Activated CD8-positive, alpha-beta memory T cell treated with anti-CD3 and anti-CD28 coated beads for 48 hours (primary cell): ENCODE measurements around the gene CBR4.
A peak's percentile ranks its signal among the peaks of the same experiment; 100 is the strongest.
"Not testable (repeated sequence)": the region's sequence is repeated elsewhere in the genome, so short reads cannot be mapped to it uniquely, and the experiment has no call there.

Experiments used
- DNase-seq, 3 experiments: peaks; one replicate each; pipeline ENCODE4 v3.0.0-alpha.2; 2020; ENCODE audit warnings: low read depth in 2 of 3, low spot score in 2 of 3

CBR4 gene

DNA sequence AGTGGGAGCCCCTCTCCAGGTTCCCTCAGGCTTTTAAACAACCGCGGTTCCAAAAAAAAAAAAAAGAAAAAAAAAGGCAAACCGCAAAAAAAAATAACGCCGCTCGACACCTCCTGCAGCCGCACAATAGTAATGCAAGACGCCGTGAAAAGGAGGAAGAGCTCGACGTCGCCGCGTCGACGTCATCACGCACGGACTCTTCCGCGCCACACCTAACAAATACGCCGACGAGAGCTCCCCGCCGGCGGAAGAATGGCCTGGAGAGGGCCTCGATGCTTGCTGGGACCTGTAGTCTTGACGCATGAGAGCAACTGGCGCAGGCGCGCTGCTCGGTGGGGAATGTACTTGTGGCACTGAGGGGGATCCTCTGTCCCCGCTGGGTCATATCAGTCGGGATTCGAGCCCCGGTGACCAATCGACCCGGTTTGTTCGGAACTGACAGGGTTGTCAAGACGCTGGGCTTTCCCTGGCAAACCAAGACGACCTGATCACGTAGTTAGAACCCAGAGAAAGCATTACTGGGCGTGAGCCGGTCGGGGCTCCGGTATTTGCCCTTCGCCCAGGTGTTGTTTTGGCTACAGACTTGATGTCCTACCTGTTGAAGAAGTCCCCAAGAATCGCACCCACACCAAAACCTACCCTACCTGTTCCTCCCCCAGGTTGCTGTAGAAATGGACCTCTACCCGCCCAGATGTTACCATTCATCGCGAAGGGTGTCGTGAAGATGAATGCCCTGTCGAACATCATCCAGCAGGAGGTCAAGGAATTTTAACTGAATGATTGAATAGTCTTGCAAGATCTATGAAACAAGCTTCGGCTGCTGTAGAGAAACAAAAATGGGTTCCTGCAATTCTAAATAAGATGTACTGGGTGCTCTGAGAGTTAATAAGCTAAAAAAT is at the start of gene CBR4:
CBR4 (minus strand) TSS at position 131 of the 899 bp plus-strand sequence. CDS start 166 bp downstream, outside the sequence.
- DNase-seq: peak; percentile 67 to 85 (median 82)

DNA sequence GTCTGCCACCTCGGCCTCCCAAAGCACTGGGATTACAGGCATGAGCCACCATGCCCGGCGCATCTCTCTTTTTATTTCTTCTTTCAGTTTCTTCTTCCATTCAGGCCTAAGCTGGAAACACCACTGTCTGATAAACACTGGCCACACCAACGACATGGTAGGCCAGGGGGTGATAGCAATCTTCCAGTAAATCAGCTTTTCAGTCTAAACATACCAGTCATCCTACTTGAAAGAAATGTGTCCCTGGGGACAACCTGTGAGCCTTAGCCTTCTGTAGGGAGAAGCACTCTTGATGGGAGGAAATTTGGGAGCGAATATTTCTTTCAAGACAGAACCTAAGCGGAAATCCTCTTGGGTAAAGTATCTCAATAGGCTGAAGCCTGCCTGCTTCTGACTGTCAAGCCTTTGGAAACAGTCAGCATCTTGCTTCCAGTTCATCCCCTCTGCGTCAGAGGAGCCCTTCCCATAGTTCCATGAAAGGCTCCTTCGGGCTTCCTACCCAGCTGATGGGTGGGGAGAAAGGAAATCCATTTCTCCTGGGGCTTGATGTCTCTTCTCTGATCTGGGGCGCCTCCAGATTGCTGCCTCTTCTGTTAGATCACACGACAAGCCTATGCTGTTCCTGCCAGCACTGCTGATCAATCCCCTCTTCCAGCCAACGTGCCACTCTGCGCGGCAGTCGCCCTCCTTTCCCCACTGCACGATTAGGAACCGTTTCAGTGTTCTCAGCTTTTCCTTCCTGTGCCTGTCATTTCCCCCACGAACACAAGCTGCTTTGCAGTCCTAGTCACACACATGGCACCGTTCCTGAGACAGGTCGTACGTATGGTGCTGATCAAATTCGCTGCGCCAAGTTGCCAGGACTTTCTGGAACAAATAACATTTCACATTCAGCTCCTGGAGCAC is 49.5 kb upstream of the CBR4 start:
- no peak for DNase-seq

DNA sequence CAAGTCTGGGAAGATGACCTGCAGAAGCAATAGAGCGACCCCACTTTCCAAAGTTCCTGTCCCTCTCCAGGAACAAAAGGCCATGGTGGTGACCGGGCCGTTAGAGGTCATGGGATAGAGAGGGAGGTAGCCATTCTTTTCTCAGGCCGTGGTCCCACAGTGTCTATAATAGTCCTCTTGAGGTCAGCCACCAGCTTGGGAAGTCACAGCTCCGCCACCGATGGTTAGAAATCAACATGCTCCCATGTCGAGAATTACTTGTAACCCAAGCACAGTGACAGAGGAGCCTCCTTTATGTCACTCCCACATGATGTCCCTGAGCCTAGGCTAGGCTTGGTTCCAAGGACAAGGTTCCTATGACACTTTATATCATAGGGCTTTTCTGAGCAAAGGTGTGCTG is 48.3 kb upstream of the CBR4 start:
- no peak for DNase-seq

DNA sequence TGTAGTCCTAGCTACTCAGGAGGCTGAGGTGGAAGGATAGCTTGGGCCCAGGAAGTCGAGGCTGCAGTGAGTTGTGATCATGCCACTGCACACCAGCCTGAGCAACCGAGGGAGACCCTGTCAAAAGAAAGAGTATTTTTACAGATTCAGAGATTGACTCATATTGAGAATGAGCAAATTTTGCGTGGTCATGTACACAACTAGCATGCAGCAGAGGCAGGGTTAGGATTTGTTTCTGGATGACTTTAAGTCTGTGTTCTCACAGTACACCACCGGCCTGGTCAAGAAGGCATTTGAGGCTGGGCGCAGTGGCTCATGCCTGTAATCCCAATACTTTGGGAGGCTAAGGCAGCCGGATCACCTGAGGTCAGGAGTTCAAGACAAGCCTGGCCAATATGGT is 44.8 kb upstream of the CBR4 start:
- no peak for DNase-seq

DNA sequence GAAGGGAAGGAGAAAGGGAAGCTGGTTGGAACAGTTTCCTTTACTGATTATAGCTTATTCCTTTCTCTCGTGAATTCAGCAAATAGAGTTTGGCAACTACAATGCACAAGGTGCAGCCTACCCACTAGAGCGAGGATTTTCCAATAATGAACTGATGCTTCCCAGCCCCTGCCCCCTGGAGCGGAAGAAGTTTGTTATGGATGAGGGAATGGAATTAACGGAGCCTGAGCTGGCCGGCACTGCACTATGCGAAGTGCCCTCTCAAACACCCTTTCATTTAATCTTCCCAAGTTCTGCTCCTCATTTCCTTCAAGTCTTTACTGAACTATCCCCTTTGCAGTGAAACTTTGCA is 42.5 kb upstream of the CBR4 start:
- DNase-seq: no peak

DNA sequence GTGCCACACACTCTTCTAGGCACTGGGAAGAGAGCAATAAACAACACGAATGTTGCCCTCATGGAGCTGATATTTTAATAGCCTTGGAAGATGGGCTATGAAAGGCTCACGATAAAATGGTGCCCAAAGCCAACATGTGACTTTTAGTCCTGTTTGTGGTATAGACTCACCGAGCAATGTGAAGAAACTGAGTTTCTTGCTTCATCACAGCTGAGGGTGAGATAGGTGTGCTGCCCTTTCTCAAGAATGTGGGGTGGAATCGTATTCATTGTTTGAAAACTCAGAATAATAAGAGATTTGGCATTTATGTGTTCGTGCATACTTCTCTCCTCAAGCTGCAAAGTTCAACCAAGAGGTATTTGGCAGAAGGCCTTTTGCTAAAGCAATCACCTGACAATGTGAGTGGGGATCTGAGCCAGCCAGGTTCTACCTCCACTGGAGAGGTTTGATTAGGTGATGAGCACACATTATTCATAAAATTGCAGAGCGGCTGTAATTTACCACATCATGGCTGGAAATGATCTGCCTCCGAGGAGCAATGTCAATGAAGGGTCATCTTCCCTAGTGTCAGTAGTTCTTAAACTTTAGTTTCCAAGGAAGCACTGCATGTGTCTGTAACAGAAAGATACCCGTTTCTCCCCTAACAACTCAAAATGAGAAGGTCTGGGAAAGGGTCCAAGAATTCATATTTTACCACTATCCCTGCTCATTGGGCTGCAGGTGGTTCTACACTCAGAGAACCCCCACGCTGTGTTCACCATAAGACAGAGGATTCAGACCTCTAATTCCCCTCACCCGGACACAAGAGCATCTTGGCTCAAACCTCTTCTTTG is 41.9 kb upstream of the CBR4 start:
- no peak for DNase-seq

DNA sequence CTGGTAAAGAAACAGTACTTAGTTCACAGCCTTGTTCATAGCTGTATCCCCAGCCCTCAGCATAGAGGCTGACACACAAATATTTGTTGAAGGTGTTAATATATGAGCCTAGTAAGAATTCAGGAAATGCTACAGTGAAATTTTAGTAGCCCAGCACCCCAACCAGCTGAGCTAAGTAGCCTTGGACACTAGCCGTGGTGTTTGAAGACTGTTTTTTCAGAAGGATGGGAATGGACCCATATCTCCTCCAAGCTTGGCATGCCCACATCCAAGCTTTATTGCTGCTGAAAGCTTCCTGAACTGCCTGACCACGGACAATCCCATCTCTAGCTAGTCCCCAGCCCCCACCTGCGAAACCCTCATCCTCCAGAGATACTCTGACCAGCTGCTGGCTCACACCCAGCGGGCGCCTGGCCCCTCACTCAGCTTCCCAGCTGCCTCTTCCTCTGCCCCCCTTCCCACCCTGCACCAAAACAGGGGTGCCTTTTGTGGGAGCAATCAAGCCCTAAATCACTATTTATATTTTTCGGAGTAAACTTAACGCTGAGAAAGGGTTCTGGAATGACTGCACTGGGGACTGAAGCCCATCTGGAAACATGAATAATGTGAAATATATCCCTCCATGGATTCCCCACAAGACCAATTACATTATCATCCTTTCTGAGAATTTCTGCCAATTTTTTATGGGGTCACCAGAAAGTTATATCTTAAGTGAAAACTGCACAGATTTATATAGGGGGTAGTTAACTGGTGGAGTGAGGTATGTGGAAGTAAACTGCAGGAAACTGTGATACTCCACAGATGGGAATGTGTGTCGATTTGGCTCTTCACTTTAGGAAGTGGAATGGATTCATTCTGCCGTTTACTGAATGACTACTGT is 41.1 kb upstream of the CBR4 start:
- no peak for DNase-seq

DNA sequence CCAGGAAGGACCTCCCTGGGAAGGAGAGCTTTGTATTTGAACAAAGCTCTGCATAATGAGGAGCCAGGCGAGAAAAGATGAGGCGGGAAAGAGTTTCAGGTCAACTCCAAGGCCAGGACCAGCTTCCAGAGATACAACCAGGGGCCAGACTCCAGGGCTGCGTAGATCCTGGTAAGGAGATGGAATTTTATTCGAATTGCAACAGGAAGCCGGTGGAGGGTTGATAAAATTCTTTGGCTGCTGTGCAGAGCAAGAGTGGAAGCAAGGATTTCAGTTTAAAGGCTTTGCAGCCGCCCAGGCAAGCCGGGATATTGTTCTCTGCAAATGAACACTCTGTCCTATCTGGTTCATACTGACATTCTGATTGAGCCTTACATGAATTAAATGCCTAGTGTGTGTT is 40.2 kb upstream of the CBR4 start:
- no peak for DNase-seq

DNA sequence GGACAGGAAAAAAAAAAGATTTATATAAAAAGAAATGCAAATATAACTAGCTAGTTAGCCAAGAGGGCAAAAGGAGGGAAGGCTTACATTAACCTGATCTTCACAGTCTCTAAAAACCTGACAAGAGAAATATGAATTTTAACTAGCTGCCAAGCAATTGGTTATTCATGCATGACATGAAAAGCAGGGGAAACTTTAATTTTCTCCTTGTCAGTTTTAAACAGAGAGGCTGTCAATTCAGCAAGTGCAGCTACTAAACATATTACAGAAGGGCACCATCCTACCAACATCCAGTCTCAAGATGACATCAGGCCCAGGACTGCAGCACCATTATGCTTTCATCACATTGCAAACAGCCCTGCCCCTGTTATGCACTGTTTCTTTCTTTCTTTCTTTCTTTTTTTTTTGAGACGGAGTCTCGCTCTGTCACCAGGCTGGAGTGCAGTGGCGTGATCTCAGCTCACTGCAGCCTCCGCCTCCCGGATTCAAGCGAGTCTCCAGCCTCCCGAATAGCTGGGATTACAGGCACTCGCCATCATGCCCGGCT is 38.9 kb upstream of the CBR4 start:
- DNase-seq: no peak

DNA sequence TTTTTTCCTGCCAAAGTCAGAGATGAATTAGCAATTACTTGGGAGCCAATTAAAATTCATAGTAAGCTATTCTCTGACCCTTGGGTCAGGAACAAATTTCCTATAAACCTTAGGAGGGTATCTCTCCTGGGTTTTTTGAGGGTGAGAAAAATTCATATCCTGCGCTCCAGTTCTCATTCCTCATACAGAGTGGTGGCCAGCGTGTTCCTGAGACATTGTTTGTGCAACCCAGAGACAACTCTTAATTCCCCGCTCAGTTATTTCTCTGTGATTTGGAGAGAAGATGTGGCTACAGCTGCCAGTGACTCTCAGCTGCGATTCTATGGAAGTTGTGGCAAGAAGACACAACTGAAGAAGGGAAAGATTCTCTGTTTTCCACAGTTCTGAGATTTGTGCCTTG is 37.9 kb upstream of the CBR4 start:
- no peak for DNase-seq

DNA sequence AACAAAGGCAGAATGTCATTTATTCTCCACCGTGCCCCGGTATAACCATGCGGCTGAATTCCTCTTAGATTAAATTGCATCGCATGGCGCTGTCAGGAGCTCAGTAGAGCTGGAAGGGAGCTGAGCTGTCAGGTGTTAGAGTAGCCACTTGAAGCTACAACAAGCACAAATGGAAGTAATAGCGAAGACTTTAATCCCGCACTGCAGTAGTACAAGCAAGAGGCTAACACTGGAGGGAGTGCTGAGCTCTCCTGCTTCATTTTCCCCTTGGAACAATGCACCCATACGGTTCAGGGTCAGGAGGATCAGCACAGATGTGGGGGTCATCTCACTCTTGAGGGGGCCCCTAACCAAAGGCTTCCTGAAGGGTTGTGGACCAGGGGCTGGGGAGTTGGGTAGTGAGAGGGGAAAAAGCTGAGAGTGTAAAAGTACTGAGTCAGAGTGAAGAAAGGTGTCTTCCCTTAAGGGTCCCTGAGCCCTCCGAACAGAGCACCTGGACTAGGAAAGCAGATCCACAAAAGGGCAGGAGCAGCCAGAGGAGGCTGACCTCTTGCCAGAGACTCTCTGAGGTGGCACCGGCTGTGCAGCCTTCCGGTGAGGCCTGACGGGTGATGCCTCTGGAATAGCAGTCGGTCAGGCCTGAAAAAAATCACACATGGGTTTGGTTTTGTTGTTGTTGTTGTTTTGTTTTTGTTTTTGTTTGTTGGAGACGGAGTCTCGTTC is 36.0 kb upstream of the CBR4 start:
- DNase-seq: no peak

DNA sequence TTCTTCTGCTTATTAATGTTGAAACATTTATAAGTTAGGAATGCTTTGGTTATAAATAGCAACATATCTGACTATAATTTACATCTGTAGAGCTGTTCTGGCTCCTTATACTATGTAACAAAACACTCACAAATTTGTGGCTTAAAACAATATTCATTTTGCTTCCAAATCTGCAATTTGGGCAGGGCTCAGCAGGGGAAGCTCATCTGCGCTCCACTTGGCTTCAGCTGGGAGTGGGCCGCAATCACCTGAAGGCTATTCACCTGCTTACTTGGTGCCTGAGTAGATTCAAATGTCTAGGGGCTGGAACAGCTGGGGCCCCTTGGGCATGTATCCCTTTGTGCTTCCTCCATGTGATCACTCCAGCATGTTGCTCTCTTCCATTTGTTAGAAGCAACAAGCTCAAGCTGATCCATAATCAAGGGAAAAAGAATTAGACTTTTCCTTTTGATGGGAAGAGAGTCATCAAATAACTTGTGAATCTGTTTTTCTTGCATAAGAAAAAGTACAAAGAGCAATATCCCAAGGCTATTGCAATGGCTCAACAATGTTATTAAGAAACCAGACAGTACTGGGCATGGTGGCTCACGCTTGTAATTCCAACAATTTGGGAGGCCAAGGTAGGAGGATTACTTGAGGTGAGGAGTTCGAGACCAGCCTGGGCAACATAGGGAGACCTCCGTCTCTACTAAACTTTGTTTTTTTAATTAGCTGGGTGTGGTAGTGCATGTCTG is 34.8 kb upstream of the CBR4 start:
- DNase-seq: no peak

DNA sequence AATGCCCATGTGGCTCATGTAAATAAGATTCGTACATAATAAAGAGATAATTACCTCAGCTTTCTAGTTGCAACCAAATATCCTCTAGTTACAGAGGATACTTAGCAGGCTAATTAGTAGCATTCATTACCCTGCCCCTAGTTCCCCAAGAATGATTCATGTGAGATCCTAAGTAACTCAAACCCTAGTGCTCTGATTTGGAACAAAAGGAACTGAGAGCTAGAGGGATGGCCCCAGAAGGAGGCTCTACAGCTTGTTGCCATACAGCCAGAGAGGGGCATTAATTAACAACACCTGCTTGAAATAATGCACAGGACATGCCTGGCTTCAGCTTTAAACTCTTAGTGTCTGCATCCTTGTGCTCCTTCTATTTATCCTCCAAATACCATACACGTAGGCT is 32.6 kb upstream of the CBR4 start:
- DNase-seq: no peak

DNA sequence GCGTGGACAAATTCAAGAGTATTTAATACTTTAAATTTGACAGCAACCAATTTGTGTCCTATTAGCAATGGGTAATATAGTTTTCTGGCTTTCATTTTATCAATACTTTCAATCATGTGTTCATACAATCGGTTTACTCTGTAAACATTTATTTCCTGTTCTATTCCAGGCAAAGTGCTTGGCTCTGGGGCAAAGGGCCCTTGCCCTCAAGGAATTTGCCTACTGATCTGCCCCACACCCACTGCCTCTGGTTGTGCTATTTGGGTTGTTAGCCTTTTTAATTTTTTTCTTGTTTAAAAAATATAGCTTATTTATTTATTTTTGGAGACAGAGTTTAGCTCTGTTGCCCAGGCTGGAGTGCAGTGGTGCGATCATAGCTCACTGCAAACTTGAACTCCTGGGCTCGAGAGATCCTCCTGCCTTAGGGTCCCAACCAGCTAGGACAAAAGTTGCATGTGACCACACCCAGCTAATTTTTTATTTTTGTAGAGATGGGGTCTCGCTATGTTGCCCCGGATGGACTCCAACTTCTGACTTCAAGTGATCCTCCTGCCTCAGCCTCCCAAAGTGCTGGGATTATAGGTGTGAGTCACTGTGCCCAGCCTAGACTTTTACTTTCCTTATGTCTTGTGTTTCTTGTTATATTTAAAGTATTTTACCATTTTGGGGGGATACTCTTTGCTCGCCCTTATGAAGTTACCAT is 30.7 kb upstream of the CBR4 start:
- no peak for DNase-seq

DNA sequence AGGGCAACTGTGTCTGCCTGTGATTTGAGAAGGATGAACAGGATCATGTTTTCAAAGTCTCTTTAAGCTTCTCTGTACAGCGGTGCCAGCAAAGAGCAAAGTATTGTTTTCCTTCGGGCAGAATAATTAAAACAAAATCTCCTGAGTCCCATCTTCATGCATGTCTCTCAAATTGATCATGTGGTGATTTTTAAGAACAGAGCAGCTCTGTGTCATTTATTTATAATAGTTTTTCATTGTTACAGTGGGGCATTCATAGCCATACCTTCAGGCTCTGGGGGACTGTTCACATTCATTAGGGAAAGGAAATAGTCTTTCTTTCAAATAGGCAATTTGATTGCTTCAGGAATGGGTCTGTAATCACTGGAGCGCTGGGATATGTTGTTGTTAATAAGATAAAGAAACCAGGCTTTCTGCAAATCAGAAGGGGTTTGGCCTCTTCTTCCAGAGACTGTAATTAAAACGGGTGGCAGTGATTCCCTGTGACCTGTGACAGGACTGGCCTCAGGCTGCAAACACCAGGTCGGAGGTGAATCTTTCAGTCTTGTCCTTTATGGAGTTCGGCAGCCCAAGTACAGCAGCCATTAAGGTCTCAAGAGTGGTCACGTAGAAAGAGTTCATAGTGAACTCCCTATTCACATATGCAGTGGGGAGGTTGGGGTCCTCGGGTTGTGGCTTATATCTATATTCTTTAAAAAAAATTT is 29.3 kb upstream of the CBR4 start:
- no peak for DNase-seq

DNA sequence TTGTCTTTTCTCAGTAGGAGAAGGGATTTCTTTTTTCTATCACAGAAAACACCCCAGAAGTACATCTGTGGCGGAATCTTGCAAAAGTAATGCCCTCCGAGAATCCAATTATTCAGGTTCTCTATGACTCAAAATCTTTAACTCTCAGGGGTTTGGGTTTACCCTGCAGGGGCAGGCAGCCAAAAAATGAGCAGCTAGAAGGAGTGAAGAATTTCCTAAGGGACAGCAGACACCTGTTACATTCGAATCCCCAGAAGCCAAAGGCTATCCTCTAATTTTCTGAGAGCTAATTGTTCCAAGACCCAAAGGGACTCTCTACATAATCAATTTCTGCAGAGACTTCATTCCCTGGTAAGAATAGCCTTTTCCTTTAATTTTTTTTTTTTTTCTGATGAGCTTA is 27.5 kb upstream of the CBR4 start:
- no peak for DNase-seq

DNA sequence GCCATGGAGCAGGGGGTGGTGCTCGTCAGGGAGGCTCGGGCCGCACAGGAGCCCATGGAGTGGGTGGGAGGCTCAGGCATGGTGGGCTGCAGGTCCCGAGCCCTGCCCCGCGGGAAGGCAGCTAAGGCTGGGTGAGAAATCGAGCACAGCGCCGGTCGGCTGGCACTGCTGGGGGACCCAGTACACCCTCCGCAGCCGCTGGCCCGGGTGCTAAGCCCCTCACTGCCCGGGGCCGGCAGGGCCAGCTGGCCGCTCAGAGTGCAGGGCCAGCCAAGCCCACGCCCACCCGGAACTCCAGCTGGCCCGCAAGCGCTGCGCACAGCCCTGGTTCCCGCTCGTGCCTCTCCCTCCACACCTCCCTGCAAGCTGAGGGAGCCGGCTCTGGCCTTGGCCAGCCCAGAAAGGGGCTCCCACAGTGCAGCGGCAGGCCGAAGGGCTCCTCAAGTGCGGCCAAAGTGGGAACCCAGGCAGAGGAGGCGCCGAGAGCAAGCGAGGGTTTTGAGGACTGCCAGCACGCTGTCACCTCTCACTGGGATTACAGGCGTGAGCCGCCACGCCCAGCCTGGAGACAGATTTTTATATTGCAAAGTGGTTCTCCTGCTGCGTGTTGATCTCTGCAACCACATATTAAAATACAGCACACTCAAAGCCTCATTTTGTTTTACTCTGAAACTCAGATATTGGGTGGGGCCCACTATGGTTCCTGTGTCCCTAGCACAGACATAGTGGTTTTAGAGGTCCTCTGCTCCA is 26.0 kb upstream of the CBR4 start:
- DNase-seq: not testable (repeated sequence)
